GM12878 (cell line): ENCODE measurements around the gene HSPBAP1.

Source experiments
- BHLHE40 ChIP-seq, 2 experiments: fragments of 450-650 bp in 1 of 2; IDR thresholded peaks; 2 replicates each; pipeline ENCODE4 v1.6.1; 2011 to 2017; ENCODE audit warnings: low read depth in 2 of 2, borderline replicate concordance in 1 of 2, improper control_type of control experiment in 1 of 2, low read length in 1 of 2, mild to moderate bottlenecking in 1 of 2
- CHD1 ChIP-seq: IDR thresholded peaks from 2 replicates; pipeline ENCODE4 v1.6.1; 2012; ENCODE audit warnings: low read depth, low read length, improper control_type of control experiment
- CTCF ChIP-seq, 3 experiments: IDR thresholded peaks in 2 of 3; conservative IDR thresholded peaks in 1 of 3; 2 replicates each; pipeline ENCODE4 v1.5.1; 2011; ENCODE audit warnings: low read depth in 3 of 3, low read length in 3 of 3, mild to moderate bottlenecking in 3 of 3, control low read depth in 2 of 3, moderate library complexity in 2 of 3, inconsistent platforms in 1 of 3, mixed read lengths in 1 of 3; ENCODE audit not compliant: control insufficient read depth in 2 of 3, insufficient read depth in 1 of 3; ENCODE audit errors: extremely low read depth in 1 of 3
- EZH2 ChIP-seq: IDR thresholded peaks from 2 replicates; pipeline ENCODE4 v1.6.1; 2012; ENCODE audit warnings: low read depth, mild to moderate bottlenecking, control low read depth, inconsistent platforms, low read length, borderline replicate concordance; ENCODE audit not compliant: control insufficient read depth
- FOS ChIP-seq: IDR thresholded peaks from 3 replicates; pipeline ENCODE4 v1.6.1; 2011; ENCODE audit warnings: borderline replicate concordance; ENCODE audit not compliant: insufficient read length; ENCODE audit errors: extremely low read depth
- NR2C2 ChIP-seq: IDR thresholded peaks from 2 replicates; pipeline ENCODE4 v1.6.1; 2011; ENCODE audit warnings: borderline replicate concordance, low read depth; ENCODE audit not compliant: control insufficient read depth, insufficient read length
- POLR2A ChIP-seq: IDR thresholded peaks from 2 replicates; pipeline ENCODE4 v1.6.1; 2011; ENCODE audit warnings: low read depth, mild to moderate bottlenecking, low read length
- ZNF24 ChIP-seq: fragments of 450-650 bp; IDR thresholded peaks from 2 replicates; pipeline ENCODE4 v1.6.1; 2017; ENCODE audit warnings: antibody characterized with exemption, mild to moderate bottlenecking

- TF ChIP-seq BHLHE40 (IDR thresholded peaks at IDR 0.05; ENCODE audit: borderline replicate concordance in 1 of 2, low read depth in 2 of 2, low read length in 1 of 2) (no peak), CHD1 (no peak), CTCF (IDR thresholded peaks at IDR 0.05 in 2 of 3, conservative IDR thresholded peaks at IDR 0.05 in 1 of 3; ENCODE audit: control insufficient read depth in 2 of 3, extremely low read depth in 1 of 3, insufficient read depth in 1 of 3, low read depth in 3 of 3, low read length in 3 of 3) (no peak), FOS (no peak), POLR2A (no peak), ZNF24 (no peak), NR2C2 (no peak), EZH2 (no peak)
Observed at GRCh38 chr3:122828281-122828680, 34.6 kb upstream of the HSPBAP1 start.
